HCT116 (cell line): ENCODE measurements around the gene DLL1. TPM values are rescaled to one million over a fixed set of nuclear protein-coding genes. Genes with fewer than 3 reads are reported as not detected.

Experiments
- ATAC-seq: fragments of 200-7000 bp; cut with Tn5 transposase; 2 replicates; pipeline ENCODE4 v1.9.1; 2020; ENCODE audit warnings: mild to moderate bottlenecking, moderate library complexity
- BruUV-seq: library from RNA; stranded (reverse); fragments of 400-500 nt; replicated peaks from 2 replicates; lab custom pipeline; 2021; lab: Mats Ljungman, UMichigan
- CTCF ChIA-PET: fragments of 300-600 bp; sonication (Branson Sonifier 250); formaldehyde crosslinking; loops from one replicate; lab custom pipeline; 2021; ENCODE audit warnings: antibody characterized with exemption; lab: Charles Lee
- POLR2A ChIA-PET: fragments of 300-600, 350-600 bp; sonication (Branson Sonifier 250); formaldehyde crosslinking; loops from one replicate; lab custom pipeline; 2021; ENCODE audit warnings: antibody characterized with exemption; lab: Charles Lee
- RAD21 ChIA-PET, 2 experiments: fragments of 300-600 bp; sonication (Branson Sonifier 250); formaldehyde crosslinking; loops; one replicate each; lab custom pipeline; 2023; ENCODE audit warnings: low total read pairs in 2 of 2; ENCODE audit not compliant: uncharacterized antibody in 2 of 2, unreplicated experiment in 2 of 2, low non-redundant PET in 1 of 2; lab: Charles Lee
- DNase-seq: peaks from one replicate; pipeline ENCODE4 v3.0.0-alpha.2; 2010; ENCODE audit warnings: low read depth, low spot score
- H2AFZ ChIP-seq: fragments of 200-600 bp; shearing (Covaris generic), sonication (generic); 2 replicates; pipeline ENCODE4 v1.6.1; 2017; ENCODE audit warnings: low read depth, mixed run types, mixed read lengths, antibody characterized with exemption, low read length; ENCODE audit not compliant: poor library complexity, severe bottlenecking
- H3K27ac ChIP-seq: 2 replicates; pipeline ENCODE4 v1.5.1; 2012; ENCODE audit warnings: low read depth, low read length
- H3K27me3 ChIP-seq: fragments of 200-600 bp; sonication (generic); 2 replicates; pipeline ENCODE4 v1.6.1; 2016; ENCODE audit warnings: mixed run types, low read length, mixed read lengths; ENCODE audit not compliant: insufficient read depth
- H3K36me3 ChIP-seq, 2 experiments: fragments of 200-500 bp in 1 of 2; fragments of 200-600 bp in 1 of 2; sonication (Bioruptor generic) in 1 of 2; sonication (generic) in 1 of 2; 2 replicates each; pipeline versions ENCODE4 v1.5.1 to v1.6.1; 2014 to 2016; ENCODE audit warnings: low read length in 2 of 2, inconsistent platforms in 1 of 2, mixed read lengths in 1 of 2, mixed run types in 1 of 2; ENCODE audit not compliant: insufficient read depth in 2 of 2, control insufficient read depth in 1 of 2
- H3K4me1 ChIP-seq, 2 experiments: fragments of 200-600 bp in 1 of 2; sonication (generic) in 1 of 2; 2 replicates each; pipeline versions ENCODE4 v1.5.1 to v1.6.1; 2012 to 2017; ENCODE audit warnings: low read length in 2 of 2, inconsistent platforms in 1 of 2, mild to moderate bottlenecking in 1 of 2, mixed read lengths in 1 of 2, mixed run types in 1 of 2, moderate library complexity in 1 of 2; ENCODE audit not compliant: insufficient read depth in 2 of 2, control insufficient read depth in 1 of 2
- H3K4me2 ChIP-seq: fragments of 200-600 bp; sonication (generic); 2 replicates; pipeline ENCODE4 v1.6.1; 2017; ENCODE audit warnings: mixed run types, low read length, mixed read lengths
- H3K4me3 ChIP-seq, 2 experiments: fragments of 200-600 bp in 1 of 2; sonication (generic) in 1 of 2; replicated peaks in 1 of 2; 2 replicates each; pipeline ENCODE4 v1.5.1; 2011 to 2016; ENCODE audit warnings: low read length in 2 of 2, control low read depth in 1 of 2, low read depth in 1 of 2, mild to moderate bottlenecking in 1 of 2, mixed read lengths in 1 of 2, mixed run types in 1 of 2
- H3K79me2 ChIP-seq: fragments of 200-600 bp; sonication (generic); 2 replicates; pipeline ENCODE4 v1.6.1; 2017; ENCODE audit warnings: mild to moderate bottlenecking, mixed run types, low read length, moderate library complexity, mixed read lengths; ENCODE audit not compliant: insufficient read depth
- H3K9ac ChIP-seq: fragments of 200-600 bp; sonication (generic); 2 replicates; pipeline ENCODE4 v1.6.1; 2016; ENCODE audit warnings: low read length, mixed read lengths
- H3K9me2 ChIP-seq: fragments of 200-600 bp; sonication (generic), shearing (Covaris generic); 2 replicates; pipeline ENCODE4 v1.6.1; 2017; ENCODE audit warnings: mixed run types, mild to moderate bottlenecking, moderate library complexity; ENCODE audit not compliant: insufficient read depth
- H3K9me3 ChIP-seq, 2 experiments: fragments of 200-500 bp in 1 of 2; fragments of 200-600 bp in 1 of 2; sonication (Bioruptor generic) in 1 of 2; sonication (generic) in 1 of 2; 2 replicates each; pipeline ENCODE4 v1.6.1; 2014 to 2017; ENCODE audit warnings: low read length in 2 of 2, mixed read lengths in 2 of 2, inconsistent platforms in 1 of 2, low read depth in 1 of 2, mild to moderate bottlenecking in 1 of 2, mixed run types in 1 of 2, moderate library complexity in 1 of 2; ENCODE audit not compliant: control insufficient read depth in 1 of 2, insufficient read depth in 1 of 2
- H4K20me1 ChIP-seq: fragments of 200-600 bp; sonication (generic), shearing (Covaris generic); 2 replicates; pipeline ENCODE4 v1.6.1; 2017; ENCODE audit warnings: mixed run types, mild to moderate bottlenecking, moderate library complexity; ENCODE audit not compliant: insufficient read depth
- CBX3 ChIP-seq: IDR thresholded peaks from 2 replicates; pipeline ENCODE4 v1.6.1; 2012; ENCODE audit warnings: low read depth
- CEBPB ChIP-seq: IDR thresholded peaks from 2 replicates; pipeline ENCODE4 v1.6.1; 2012; ENCODE audit warnings: low read depth
- CTCF ChIP-seq, 3 experiments: fragments of 200-600 bp in 1 of 3; sonication (generic) in 1 of 3; IDR thresholded peaks in 2 of 3; conservative IDR thresholded peaks in 1 of 3; 2 replicates each; pipeline ENCODE4 v1.5.1; 2012 to 2017; ENCODE audit warnings: low read depth in 2 of 3, low read length in 2 of 3, antibody characterized with exemption in 1 of 3, borderline replicate concordance in 1 of 3, control low read depth in 1 of 3, mild to moderate bottlenecking in 1 of 3, mixed read lengths in 1 of 3, mixed run types in 1 of 3, moderate library complexity in 1 of 3; ENCODE audit not compliant: insufficient read depth in 1 of 3
- EGR1 ChIP-seq: IDR thresholded peaks from 2 replicates; pipeline ENCODE4 v1.6.1; 2012; ENCODE audit warnings: low read depth
- ELF1 ChIP-seq: IDR thresholded peaks from 2 replicates; pipeline ENCODE4 v1.6.1; 2012; ENCODE audit warnings: low read depth, borderline replicate concordance
- EZH2 ChIP-seq: fragments of 200-600 bp; sonication (generic); IDR thresholded peaks from 2 replicates; pipeline ENCODE4 v1.6.1; 2017; ENCODE audit warnings: antibody characterized with exemption, mixed run types
- EZH2phosphoT487 ChIP-seq: fragments of 200-600 bp; IDR thresholded peaks from 2 replicates; pipeline ENCODE4 v1.6.1; 2018; ENCODE audit warnings: antibody characterized with exemption, borderline replicate concordance
- FOSL1 ChIP-seq: IDR thresholded peaks from 2 replicates; pipeline ENCODE4 v1.6.1; 2012; ENCODE audit warnings: low read depth
- JUND ChIP-seq: IDR thresholded peaks from 2 replicates; pipeline ENCODE4 v1.6.1; 2012
- POLR2A ChIP-seq: IDR thresholded peaks from 2 replicates; pipeline ENCODE4 v1.7.0; 2011; ENCODE audit warnings: borderline replicate concordance; ENCODE audit not compliant: insufficient read depth, insufficient read length; ENCODE audit errors: extremely low read depth
- POLR2AphosphoS5 ChIP-seq: IDR thresholded peaks from 2 replicates; pipeline ENCODE4 v1.6.1; 2011; ENCODE audit warnings: mild to moderate bottlenecking, low read depth, low read length, moderate library complexity
- SIN3A ChIP-seq: IDR thresholded peaks from 2 replicates; pipeline ENCODE4 v1.6.1; 2012; ENCODE audit warnings: low read depth
- SRF ChIP-seq: IDR thresholded peaks from 2 replicates; pipeline ENCODE4 v1.6.1; 2012; ENCODE audit warnings: low read depth
- TCF7L2 ChIP-seq: IDR thresholded peaks from 2 replicates; pipeline ENCODE4 v1.7.0; 2011; ENCODE audit warnings: borderline replicate concordance, inconsistent platforms; ENCODE audit not compliant: insufficient read depth, insufficient read length; ENCODE audit errors: extremely low read depth
- YY1 ChIP-seq: IDR thresholded peaks from 2 replicates; pipeline ENCODE4 v1.6.1; 2011; ENCODE audit warnings: low read length, low read depth, moderate library complexity, mild to moderate bottlenecking; ENCODE audit not compliant: insufficient replicate concordance; ENCODE audit errors: extremely low read depth
- ZFX ChIP-seq: fragments of 450-650 bp; IDR thresholded peaks from 2 replicates; pipeline ENCODE4 v1.6.1; 2017
- ZNF274 ChIP-seq: fragments of 200-500 bp; sonication (Bioruptor generic); IDR thresholded peaks from 2 replicates; pipeline ENCODE4 v1.6.1; 2014; ENCODE audit warnings: mild to moderate bottlenecking, low read depth, low read length, inconsistent platforms
- intact Hi-C: fragments of 100-400 bp; cut with micrococcal nuclease; formaldehyde crosslinking; loops from 2 replicates; pipeline ENCODE4 v1.10.0; 2022
- total RNA-seq: library from RNA; stranded (reverse); gene quantifications from one replicate; pipeline ENCODE4 v1.2.1, GENCODE V29; 2021; ENCODE audit not compliant: unreplicated experiment
- TF ChIP-seq, protein P1 (sequence below): IDR thresholded peaks from 2 replicates; pipeline ENCODE4 v1.6.1; 2012; ENCODE audit warnings: low read depth
- TF ChIP-seq, protein P2 (sequence below): IDR thresholded peaks from 2 replicates; pipeline ENCODE4 v1.6.1; 2012
- TF ChIP-seq, protein P3 (sequence below): IDR thresholded peaks from 2 replicates; pipeline ENCODE4 v1.6.1; 2012

The DLL1 gene
- total RNA-seq, 1 experiment from 2014 or later = 5.3 TPM

DNA sequence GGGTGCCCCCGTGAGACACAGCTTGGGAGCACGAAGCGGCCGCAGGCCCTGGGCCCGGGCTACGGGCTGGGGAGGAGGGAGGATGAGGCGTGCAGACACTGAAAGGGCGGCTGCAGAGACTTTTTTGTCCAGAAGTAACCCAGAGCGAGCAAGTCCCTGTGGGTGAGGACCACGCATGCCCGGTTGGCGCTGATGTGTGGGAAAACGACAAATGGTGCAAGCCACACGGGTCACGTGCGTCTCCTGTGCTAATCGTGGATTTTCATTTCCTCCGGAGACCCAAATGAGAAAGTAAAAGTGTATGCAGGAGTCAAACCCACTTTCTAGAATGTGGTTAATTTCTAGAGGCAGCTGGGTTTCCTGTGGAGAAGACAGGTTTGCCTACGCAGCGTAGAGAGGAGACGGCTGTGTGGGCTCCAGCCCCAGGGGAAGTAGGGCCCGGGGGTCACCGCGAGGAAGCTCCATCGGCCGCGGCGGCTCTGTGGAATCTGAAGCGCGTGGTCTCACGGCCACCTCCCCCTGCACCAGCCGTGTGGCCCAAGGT, 19.0 kb downstream of the DLL1 start:
- H3K4me2 ChIP-seq = no peak overlapping the region
- no TSS peak for BruUV-seq
- ChIA-PET CTCF (no interaction called here), RAD21 (interaction anchor here in 1 of 2 experiments (0.6 kb wide), 1 partner anchor 359 kb away, joined by 3 read pairs; no protein-coding TSS in a partner anchor), POLR2A (no interaction called here)
- no peak overlapping the region for H3K4me3 ChIP-seq
- intact Hi-C loops = no loop called here
- no peaks in the 10 kb centered on the region for H4K20me1 ChIP-seq
- H3K9me3 ChIP-seq = no peaks in the 10 kb centered on the region
- H3K4me1 ChIP-seq = no peaks in the 10 kb centered on the region
- H3K9ac ChIP-seq = no peak overlapping the region
- no peaks in the 10 kb centered on the region for H3K27me3 ChIP-seq
- no peak for ATAC-seq
- no peak overlapping the region for H3K27ac ChIP-seq
- H3K79me2 ChIP-seq = no peaks in the 10 kb centered on the region
- TF ChIP-seq, protein P1, sequence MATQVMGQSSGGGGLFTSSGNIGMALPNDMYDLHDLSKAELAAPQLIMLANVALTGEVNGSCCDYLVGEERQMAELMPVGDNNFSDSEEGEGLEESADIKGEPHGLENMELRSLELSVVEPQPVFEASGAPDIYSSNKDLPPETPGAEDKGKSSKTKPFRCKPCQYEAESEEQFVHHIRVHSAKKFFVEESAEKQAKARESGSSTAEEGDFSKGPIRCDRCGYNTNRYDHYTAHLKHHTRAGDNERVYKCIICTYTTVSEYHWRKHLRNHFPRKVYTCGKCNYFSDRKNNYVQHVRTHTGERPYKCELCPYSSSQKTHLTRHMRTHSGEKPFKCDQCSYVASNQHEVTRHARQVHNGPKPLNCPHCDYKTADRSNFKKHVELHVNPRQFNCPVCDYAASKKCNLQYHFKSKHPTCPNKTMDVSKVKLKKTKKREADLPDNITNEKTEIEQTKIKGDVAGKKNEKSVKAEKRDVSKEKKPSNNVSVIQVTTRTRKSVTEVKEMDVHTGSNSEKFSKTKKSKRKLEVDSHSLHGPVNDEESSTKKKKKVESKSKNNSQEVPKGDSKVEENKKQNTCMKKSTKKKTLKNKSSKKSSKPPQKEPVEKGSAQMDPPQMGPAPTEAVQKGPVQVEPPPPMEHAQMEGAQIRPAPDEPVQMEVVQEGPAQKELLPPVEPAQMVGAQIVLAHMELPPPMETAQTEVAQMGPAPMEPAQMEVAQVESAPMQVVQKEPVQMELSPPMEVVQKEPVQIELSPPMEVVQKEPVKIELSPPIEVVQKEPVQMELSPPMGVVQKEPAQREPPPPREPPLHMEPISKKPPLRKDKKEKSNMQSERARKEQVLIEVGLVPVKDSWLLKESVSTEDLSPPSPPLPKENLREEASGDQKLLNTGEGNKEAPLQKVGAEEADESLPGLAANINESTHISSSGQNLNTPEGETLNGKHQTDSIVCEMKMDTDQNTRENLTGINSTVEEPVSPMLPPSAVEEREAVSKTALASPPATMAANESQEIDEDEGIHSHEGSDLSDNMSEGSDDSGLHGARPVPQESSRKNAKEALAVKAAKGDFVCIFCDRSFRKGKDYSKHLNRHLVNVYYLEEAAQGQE = no peak
- TF ChIP-seq YY1 = no peak
- TF ChIP-seq SIN3A = no peak
- no peak for TF ChIP-seq ZFX
- TF ChIP-seq POLR2A = no peak
- no peak for TF ChIP-seq EZH2phosphoT487
- no peak for TF ChIP-seq CEBPB
- TF ChIP-seq CTCF (IDR thresholded peaks at IDR 0.05 in 2 of 3, conservative IDR thresholded peaks at IDR 0.05 in 1 of 3; ENCODE audit: borderline replicate concordance in 1 of 3, insufficient read depth in 1 of 3, low read depth in 2 of 3, low read length in 2 of 3) = no peak
- no peak for TF ChIP-seq CBX3
- no peak for TF ChIP-seq EGR1
- TF ChIP-seq, protein P2, sequence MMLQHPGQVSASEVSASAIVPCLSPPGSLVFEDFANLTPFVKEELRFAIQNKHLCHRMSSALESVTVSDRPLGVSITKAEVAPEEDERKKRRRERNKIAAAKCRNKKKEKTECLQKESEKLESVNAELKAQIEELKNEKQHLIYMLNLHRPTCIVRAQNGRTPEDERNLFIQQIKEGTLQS = no peak
- no peak for TF ChIP-seq ZNF274
- TF ChIP-seq, protein P3, sequence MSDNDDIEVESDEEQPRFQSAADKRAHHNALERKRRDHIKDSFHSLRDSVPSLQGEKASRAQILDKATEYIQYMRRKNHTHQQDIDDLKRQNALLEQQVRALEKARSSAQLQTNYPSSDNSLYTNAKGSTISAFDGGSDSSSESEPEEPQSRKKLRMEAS = no peak
- no peak for TF ChIP-seq EZH2
- TF ChIP-seq FOSL1 = no peak
- TF ChIP-seq TCF7L2 = no peak
- TF ChIP-seq SRF = no peak
- no peak for TF ChIP-seq ELF1
- no peak for TF ChIP-seq JUND
- no peak for TF ChIP-seq POLR2AphosphoS5
- DNase-seq = no peak
- no peaks in the 10 kb centered on the region for H3K36me3 ChIP-seq
- H2AFZ ChIP-seq = no peak overlapping the region
- H3K9me2 ChIP-seq = no peaks in the 10 kb centered on the region
